HK-2 (cell line): ENCODE measurements around the gene AASDH.

Source experiments
- DNase-seq: peaks from one replicate; pipeline ENCODE4 v3.0.0-alpha.2; 2018; ENCODE audit not compliant: unreplicated experiment

Gene AASDH, protein sequence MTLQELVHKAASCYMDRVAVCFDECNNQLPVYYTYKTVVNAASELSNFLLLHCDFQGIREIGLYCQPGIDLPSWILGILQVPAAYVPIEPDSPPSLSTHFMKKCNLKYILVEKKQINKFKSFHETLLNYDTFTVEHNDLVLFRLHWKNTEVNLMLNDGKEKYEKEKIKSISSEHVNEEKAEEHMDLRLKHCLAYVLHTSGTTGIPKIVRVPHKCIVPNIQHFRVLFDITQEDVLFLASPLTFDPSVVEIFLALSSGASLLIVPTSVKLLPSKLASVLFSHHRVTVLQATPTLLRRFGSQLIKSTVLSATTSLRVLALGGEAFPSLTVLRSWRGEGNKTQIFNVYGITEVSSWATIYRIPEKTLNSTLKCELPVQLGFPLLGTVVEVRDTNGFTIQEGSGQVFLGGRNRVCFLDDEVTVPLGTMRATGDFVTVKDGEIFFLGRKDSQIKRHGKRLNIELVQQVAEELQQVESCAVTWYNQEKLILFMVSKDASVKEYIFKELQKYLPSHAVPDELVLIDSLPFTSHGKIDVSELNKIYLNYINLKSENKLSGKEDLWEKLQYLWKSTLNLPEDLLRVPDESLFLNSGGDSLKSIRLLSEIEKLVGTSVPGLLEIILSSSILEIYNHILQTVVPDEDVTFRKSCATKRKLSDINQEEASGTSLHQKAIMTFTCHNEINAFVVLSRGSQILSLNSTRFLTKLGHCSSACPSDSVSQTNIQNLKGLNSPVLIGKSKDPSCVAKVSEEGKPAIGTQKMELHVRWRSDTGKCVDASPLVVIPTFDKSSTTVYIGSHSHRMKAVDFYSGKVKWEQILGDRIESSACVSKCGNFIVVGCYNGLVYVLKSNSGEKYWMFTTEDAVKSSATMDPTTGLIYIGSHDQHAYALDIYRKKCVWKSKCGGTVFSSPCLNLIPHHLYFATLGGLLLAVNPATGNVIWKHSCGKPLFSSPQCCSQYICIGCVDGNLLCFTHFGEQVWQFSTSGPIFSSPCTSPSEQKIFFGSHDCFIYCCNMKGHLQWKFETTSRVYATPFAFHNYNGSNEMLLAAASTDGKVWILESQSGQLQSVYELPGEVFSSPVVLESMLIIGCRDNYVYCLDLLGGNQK

GRCh38 chr4:56387023-56388001 is at the start of gene AASDH:
TSS of gene AASDH (minus strand) at chr4:56387491. CDS start at chr4:56384299, 3,192 bp downstream.
- peak; percentile 91 for DNase-seq

GRCh38 chr4:56435140-56435926 is 48.0 kb upstream of the AASDH start, which contains the start of gene PPAT:
TSS of gene PPAT (minus strand) at chr4:56435615. CDS start at chr4:56435477, 138 bp downstream.
- DNase-seq: peak; percentile 98

DNA sequence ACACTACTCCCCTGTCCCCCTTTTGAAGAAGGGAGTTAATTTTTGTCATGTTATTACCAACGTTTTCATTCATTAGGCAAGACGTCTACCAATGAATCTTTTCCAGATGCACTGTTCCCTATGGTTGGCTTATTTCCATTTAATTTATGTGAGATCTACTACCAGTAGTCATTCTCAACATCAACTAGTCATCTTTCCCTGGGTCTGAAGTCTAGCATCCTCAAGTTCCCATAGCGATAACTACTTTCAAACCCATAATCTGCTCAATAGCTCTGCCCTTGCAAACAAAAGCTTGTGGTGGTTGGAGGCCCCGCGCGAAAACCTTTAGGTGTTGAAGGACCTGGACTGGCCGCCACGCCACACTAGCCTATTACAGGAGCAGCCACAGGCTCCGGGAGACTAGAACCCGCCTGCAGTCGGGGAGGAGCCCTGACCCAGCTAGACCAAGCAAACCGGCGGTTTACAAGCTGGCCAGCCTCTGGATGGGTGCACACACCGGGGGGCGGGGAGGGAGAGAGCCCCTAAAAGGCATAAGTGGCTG is 47.4 kb upstream of the AASDH start:
- DNase-seq: peak; percentile 82

DNA sequence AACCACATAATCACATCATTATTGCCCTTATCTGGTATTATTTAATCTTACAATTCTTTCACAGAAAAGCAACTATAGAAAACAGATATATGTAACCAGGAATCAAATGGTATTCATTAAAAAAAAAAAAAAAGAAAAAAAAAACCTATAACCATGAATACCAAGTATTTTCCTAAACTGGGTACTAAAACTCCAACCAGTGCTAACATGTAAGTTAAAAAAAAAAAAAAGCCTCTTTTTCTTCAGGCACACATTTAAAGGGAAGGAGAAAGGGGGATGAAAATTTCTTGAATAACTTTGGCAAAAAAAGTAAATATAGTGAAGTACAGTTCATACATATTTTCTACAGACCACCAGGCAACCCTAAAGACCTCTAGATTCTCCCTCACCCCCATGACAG is 46.0 kb upstream of the AASDH start:
- no peak for DNase-seq

DNA sequence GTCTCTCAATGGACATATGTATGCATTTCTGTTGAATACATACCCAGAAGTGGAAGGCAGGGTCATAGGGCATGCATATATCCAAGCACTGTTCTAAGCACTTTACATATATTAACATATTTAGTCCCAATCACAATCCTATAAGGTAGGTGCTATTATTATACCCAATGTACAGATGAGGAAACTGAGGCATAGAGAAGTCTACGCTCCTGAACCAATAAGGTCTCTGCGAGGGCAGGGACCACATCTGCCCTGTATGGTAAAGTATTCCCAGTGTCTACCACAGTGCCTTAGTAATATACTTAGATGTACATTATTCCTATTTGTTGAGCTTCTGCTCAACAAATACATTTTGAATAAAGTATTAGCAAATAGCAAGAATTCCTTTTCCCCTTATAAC is 42.9 kb upstream of the AASDH start:
- no peak for DNase-seq

DNA sequence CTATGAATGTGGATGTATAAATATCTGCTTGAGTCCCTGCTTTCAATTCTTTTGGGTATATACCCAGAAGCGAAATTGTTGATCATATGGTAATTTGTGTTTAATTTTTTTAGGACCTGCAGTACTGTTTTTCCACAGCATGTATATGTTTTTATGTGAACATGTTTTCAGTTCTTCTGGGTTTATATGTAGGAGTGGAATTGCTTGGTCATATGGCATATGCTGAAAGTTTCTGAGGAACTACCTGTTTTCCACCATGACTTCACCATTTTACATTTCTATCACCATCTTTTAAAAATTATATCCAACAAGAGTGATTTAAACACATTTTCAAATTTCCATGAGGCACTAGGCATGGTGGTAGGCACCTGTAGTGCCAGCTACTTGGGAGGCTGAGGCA is 39.9 kb upstream of the AASDH start:
- DNase-seq: no peak

DNA sequence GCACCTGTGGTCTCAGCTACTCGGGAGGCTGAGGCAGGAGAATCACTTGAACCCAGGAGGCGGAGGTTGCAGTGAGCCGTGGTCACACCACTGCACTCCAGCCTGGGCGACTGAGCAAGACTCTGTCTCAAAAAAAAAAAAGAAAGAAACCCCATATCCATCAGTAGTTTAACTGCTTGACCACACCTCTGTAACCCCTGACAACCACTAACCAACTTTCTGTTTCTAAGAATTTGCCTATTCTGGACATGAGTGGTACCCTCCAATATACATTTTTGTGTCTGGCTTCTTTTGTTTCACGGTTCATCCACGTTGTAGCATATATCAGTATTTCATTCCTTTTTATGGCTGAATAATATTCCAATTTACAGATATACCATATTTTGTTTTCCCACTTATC is 39.0 kb upstream of the AASDH start:
- no peak for DNase-seq

GRCh38 chr4:56425518-56425917 is 38.2 kb upstream of the AASDH start:
- no peak for DNase-seq

- DNase-seq: no peak
Measured at GRCh38 chr4:56424697-56425514, 37.6 kb upstream of the AASDH start.

DNA sequence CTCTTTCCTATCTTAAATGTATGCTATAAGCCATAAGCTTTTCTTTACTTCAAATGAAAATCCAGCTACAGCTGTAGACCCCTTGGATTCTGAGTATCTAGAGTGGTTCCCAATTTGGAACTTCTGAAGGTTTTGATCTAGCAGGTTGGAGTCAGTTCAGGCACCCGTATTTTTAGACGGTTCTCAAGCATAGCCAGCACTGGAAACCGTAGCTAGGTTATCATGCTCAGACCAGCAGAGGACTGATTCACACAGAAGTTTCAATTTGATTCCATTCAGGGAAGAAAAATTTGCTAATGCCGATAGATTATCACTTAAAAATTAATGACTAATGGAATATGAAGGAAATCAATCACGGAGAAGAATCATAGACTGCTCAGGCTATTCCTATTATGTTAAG is 36.9 kb upstream of the AASDH start:
- no peak for DNase-seq

DNA sequence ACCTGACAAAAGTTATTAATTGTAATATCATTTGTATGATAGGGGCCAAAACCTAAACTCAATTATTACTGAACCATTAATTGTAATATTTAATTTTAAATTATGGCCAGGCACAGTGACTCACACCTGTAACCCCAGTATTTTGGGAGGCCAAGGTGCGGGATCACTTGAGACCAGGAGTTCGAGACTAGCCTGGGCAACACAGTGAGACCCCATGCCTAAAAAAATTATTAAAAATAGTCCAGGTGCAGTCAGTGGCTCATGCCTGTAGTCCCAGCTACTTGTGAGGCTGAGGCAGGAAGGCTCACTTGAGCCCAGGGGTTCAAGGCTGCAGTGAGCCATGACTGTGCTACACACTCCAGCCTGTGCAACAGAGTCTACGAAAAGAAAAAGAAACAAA is 30.1 kb upstream of the AASDH start:
- no peak for DNase-seq

DNA sequence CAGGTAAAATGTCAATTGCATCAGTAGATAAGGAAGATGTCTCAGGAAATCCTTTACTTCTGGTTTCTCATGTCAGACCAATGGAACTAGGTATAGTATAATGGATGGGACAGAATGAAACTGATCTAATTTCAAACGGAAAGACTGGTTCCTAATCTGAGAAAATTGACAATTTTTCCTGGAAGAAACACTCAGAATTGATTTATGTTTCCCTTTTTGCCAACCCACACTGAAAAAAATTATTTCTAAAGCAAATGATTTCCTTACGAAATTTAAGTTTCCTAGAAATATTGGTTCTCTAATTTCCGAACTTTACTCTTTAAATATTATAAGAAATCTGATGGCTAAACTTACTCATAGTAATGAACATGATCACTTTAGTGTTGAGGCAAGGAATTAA is 29.1 kb upstream of the AASDH start:
- no peak for DNase-seq

- DNase-seq: no peak
Measured at GRCh38 chr4:56414135-56414670, 26.9 kb upstream of the AASDH start.

GRCh38 chr4:56410247-56411062 is 23.2 kb upstream of the AASDH start:
- peak; percentile 31 for DNase-seq

GRCh38 chr4:56409511-56410090 is 22.3 kb upstream of the AASDH start:
- DNase-seq: no peak

GRCh38 chr4:56408978-56409377 is 21.7 kb upstream of the AASDH start:
- DNase-seq: no peak

GRCh38 chr4:56406151-56406550 is 18.9 kb upstream of the AASDH start:
- no peak for DNase-seq

GRCh38 chr4:56405016-56405415 is 17.7 kb upstream of the AASDH start:
- DNase-seq: no peak
